H1 (cell line): ENCODE results near the gene GRM1. TPM values are rescaled to one million over a fixed set of nuclear protein-coding genes. Genes with fewer than 3 reads are reported as not detected.

Experiments
- polyA plus RNA-seq, 7 experiments: library from polyadenylated mRNA; depleted of rRNA in 3 of 7; stranded (reverse) in 5 of 7; unstranded in 2 of 7; fragments of >200 nt in 5 of 7; fragments of 200-250 nt in 2 of 7; gene quantifications; 1 replicate in 5 of 7; 2 replicates in 1 of 7; 4 replicates in 1 of 7; pipeline versions ENCODE4 v1.2.1 to v1.2.3, GENCODE V29; 2011 to 2013; ENCODE audit warnings: missing spikeins in 2 of 7, mixed read lengths in 2 of 7
- total RNA-seq: library from RNA; stranded (reverse); fragmentation: NEBNext Ultra II Directional; extraction: Animal tissue kit (Norgen Biotek cat#: 25700); gene quantifications from 2 replicates; pipeline ENCODE4 v1.2.1, GENCODE V29; 2021
- TF ChIP-seq, protein P1 (sequence below): fragments of 300-600 bp; sonication (generic); IDR thresholded peaks from 2 replicates; pipeline ENCODE4 v1.7.1; 2012; ENCODE audit warnings: low read length, moderate library complexity, mild to moderate bottlenecking, inconsistent platforms; ENCODE audit not compliant: insufficient replicate concordance

GRM1 gene
- total and polyA plus RNA-seq, 2 of the 8 experiments (the other 6 are each of a cell fraction or from before 2014, with no cell fraction given) = 0.15 to 1.3 TPM

- TF ChIP-seq, protein P1, sequence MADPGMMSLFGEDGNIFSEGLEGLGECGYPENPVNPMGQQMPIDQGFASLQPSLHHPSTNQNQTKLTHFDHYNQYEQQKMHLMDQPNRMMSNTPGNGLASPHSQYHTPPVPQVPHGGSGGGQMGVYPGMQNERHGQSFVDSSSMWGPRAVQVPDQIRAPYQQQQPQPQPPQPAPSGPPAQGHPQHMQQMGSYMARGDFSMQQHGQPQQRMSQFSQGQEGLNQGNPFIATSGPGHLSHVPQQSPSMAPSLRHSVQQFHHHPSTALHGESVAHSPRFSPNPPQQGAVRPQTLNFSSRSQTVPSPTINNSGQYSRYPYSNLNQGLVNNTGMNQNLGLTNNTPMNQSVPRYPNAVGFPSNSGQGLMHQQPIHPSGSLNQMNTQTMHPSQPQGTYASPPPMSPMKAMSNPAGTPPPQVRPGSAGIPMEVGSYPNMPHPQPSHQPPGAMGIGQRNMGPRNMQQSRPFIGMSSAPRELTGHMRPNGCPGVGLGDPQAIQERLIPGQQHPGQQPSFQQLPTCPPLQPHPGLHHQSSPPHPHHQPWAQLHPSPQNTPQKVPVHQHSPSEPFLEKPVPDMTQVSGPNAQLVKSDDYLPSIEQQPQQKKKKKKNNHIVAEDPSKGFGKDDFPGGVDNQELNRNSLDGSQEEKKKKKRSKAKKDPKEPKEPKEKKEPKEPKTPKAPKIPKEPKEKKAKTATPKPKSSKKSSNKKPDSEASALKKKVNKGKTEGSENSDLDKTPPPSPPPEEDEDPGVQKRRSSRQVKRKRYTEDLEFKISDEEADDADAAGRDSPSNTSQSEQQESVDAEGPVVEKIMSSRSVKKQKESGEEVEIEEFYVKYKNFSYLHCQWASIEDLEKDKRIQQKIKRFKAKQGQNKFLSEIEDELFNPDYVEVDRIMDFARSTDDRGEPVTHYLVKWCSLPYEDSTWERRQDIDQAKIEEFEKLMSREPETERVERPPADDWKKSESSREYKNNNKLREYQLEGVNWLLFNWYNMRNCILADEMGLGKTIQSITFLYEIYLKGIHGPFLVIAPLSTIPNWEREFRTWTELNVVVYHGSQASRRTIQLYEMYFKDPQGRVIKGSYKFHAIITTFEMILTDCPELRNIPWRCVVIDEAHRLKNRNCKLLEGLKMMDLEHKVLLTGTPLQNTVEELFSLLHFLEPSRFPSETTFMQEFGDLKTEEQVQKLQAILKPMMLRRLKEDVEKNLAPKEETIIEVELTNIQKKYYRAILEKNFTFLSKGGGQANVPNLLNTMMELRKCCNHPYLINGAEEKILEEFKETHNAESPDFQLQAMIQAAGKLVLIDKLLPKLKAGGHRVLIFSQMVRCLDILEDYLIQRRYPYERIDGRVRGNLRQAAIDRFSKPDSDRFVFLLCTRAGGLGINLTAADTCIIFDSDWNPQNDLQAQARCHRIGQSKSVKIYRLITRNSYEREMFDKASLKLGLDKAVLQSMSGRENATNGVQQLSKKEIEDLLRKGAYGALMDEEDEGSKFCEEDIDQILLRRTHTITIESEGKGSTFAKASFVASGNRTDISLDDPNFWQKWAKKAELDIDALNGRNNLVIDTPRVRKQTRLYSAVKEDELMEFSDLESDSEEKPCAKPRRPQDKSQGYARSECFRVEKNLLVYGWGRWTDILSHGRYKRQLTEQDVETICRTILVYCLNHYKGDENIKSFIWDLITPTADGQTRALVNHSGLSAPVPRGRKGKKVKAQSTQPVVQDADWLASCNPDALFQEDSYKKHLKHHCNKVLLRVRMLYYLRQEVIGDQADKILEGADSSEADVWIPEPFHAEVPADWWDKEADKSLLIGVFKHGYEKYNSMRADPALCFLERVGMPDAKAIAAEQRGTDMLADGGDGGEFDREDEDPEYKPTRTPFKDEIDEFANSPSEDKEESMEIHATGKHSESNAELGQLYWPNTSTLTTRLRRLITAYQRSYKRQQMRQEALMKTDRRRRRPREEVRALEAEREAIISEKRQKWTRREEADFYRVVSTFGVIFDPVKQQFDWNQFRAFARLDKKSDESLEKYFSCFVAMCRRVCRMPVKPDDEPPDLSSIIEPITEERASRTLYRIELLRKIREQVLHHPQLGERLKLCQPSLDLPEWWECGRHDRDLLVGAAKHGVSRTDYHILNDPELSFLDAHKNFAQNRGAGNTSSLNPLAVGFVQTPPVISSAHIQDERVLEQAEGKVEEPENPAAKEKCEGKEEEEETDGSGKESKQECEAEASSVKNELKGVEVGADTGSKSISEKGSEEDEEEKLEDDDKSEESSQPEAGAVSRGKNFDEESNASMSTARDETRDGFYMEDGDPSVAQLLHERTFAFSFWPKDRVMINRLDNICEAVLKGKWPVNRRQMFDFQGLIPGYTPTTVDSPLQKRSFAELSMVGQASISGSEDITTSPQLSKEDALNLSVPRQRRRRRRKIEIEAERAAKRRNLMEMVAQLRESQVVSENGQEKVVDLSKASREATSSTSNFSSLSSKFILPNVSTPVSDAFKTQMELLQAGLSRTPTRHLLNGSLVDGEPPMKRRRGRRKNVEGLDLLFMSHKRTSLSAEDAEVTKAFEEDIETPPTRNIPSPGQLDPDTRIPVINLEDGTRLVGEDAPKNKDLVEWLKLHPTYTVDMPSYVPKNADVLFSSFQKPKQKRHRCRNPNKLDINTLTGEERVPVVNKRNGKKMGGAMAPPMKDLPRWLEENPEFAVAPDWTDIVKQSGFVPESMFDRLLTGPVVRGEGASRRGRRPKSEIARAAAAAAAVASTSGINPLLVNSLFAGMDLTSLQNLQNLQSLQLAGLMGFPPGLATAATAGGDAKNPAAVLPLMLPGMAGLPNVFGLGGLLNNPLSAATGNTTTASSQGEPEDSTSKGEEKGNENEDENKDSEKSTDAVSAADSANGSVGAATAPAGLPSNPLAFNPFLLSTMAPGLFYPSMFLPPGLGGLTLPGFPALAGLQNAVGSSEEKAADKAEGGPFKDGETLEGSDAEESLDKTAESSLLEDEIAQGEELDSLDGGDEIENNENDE = no peak
- TF ChIP-seq, all 59 proteins: peak for 0
These were observed 141.0 kb downstream of the GRM1 start (continued) for GRCh38 chr6:146169872-146170271.
